Hematopoietic multipotent progenitor cell treated with erythropoietin and hydrocortisone succinate and interleukin-3 and kit ligand, for 4 days (in vitro differentiated cells): ENCODE data around the gene TULP1.

Experiments used
- DNase-seq: peaks from one replicate; pipeline ENCODE4 v3.0.0-alpha.2; 2015

Gene TULP1

GRCh38 chr6:35454391-35455110 is 58.1 kb downstream of the TULP1 start:
- no peak for DNase-seq

GRCh38 chr6:35453236-35453635 is 59.5 kb downstream of the TULP1 start:
- DNase-seq = peak; percentile 76

- DNase-seq = peak; percentile 96
Observed at GRCh38 chr6:35452183-35453090, 60.3 kb downstream of the TULP1 start, which contains the start of gene FANCE. Gene FANCE, plus strand, starts transcription at chr6:35452338. Its CDS starts 208 bp downstream, at chr6:35452546.

GRCh38 chr6:35451354-35452182 is 61.1 kb downstream of the TULP1 start:
- no peak for DNase-seq

- peak; percentile 93 for DNase-seq
Observed at GRCh38 chr6:35449287-35449881, 63.3 kb downstream of the TULP1 start.

- no peak for DNase-seq
Observed at GRCh38 chr6:35448191-35448590, 64.5 kb downstream of the TULP1 start.
